Activated naive CD8-positive, alpha-beta T cell treated with anti-CD3 and anti-CD28 coated beads, Interleukin-2, amount 50 U/mL, for 16 hours (primary cell): ENCODE results near the gene ATP2B2.

Experiments
- DNase-seq: peaks from one replicate; pipeline ENCODE4 v3.0.0-alpha.2; 2020; ENCODE audit warnings: low read depth, low spot score

Gene ATP2B2

GRCh38 chr3:10365791-10366190 lies 139.6 kb downstream of the ATP2B2 start:
- DNase-seq = no peak

- no peak for DNase-seq
These were observed 140.1 kb downstream of the ATP2B2 start for GRCh38 chr3:10365316-10365715.

- no peak for DNase-seq
These were observed 140.6 kb downstream of the ATP2B2 start for GRCh38 chr3:10364806-10365205.

- no peak for DNase-seq
These were observed 141.5 kb downstream of the ATP2B2 start for GRCh38 chr3:10363935-10364334.

GRCh38 chr3:10361375-10361774 lies 144.0 kb downstream of the ATP2B2 start:
- DNase-seq = no peak

GRCh38 chr3:10360478-10360877 lies 144.9 kb downstream of the ATP2B2 start:
- no peak for DNase-seq

GRCh38 chr3:10359761-10360161 lies 145.6 kb downstream of the ATP2B2 start:
- no peak for DNase-seq

GRCh38 chr3:10358309-10358980 lies 146.9 kb downstream of the ATP2B2 start:
- no peak for DNase-seq

- DNase-seq = no peak
These were observed 147.6 kb downstream of the ATP2B2 start for GRCh38 chr3:10357592-10358308.

GRCh38 chr3:10357095-10357494 lies 148.3 kb downstream of the ATP2B2 start:
- DNase-seq = no peak

- DNase-seq = no peak
These were observed 148.9 kb downstream of the ATP2B2 start for GRCh38 chr3:10356461-10356981.

- no peak for DNase-seq
These were observed 150.9 kb downstream of the ATP2B2 start for GRCh38 chr3:10354361-10355015.

- no peak for DNase-seq
These were observed 151.6 kb downstream of the ATP2B2 start for GRCh38 chr3:10353661-10354360.

GRCh38 chr3:10353160-10353559 lies 152.2 kb downstream of the ATP2B2 start:
- no peak for DNase-seq

- DNase-seq = no peak
These were observed 153.1 kb downstream of the ATP2B2 start for GRCh38 chr3:10352146-10352911.

GRCh38 chr3:10351013-10351735 lies 154.2 kb downstream of the ATP2B2 start:
- no peak for DNase-seq

- DNase-seq = no peak
These were observed 154.9 kb downstream of the ATP2B2 start for GRCh38 chr3:10350324-10350985.

GRCh38 chr3:10349801-10350200 lies 155.6 kb downstream of the ATP2B2 start:
- no peak for DNase-seq

- no peak for DNase-seq
These were observed 157.0 kb downstream of the ATP2B2 start for GRCh38 chr3:10348404-10348721.
